ENCODE data around the gene DHTKD1. TPM values are rescaled to one million over a fixed set of nuclear protein-coding genes. Genes with fewer than 3 reads are reported as not detected.

Gene DHTKD1
- total and polyA plus RNA-seq, 10 of the 15 experiments (the other 5 are each of a cell fraction or from before 2014, with no cell fraction given) = 11.3 to 35.0 (median 26.9) TPM

DNA sequence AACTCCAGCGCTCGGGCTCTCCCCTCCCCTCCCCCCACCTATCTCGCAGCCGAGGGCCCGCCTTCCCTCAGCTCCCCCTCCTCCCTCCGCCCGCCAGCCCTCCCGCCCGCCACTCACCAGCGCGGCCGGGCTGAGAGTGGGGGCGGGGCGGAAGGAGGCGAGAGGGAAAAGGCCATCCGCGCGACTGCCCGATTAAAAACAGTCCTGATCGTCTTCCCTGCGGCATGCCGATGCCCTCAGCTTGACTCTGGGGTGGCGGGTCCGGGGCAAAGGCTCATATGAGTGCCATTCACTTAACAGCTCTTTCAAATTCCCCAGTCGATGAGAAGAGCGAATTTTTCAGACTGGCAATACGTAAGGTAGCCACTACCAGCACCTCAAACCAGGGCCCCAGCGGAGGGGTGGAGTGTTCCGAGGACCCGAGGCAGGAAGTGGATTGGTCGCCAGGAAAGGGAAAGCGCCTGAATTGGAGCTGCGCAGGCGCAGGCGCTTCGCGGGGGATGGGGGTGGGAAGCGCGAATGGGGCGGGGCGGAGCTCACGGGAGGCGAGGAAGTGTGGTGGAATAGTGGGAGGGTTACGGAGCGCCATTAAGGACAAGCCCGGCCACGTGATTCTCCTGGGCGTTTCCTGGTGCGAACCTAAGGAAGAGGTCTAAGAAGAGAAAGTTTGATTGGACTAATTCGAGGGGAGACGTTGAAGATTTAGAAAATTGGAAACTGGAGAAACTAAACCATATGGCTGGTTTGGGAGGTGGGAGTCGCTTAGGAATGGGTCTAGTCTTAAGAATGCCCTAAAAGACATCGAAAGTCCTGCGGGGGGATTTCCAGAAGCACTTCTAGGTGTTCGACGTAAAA lies 25.7 kb upstream of the DHTKD1 start, which contains the start of gene UPF2 (continued):
- TF ChIP-seq, protein P1, sequence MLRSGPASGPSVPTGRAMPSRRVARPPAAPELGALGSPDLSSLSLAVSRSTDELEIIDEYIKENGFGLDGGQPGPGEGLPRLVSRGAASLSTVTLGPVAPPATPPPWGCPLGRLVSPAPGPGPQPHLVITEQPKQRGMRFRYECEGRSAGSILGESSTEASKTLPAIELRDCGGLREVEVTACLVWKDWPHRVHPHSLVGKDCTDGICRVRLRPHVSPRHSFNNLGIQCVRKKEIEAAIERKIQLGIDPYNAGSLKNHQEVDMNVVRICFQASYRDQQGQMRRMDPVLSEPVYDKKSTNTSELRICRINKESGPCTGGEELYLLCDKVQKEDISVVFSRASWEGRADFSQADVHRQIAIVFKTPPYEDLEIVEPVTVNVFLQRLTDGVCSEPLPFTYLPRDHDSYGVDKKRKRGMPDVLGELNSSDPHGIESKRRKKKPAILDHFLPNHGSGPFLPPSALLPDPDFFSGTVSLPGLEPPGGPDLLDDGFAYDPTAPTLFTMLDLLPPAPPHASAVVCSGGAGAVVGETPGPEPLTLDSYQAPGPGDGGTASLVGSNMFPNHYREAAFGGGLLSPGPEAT (IDR thresholded peaks at IDR 0.05; ENCODE audit: low read depth) = peak; percentile 96
- no peak for TF ChIP-seq CTCF (IDR thresholded peaks at IDR 0.05 in 2 of 3, conservative IDR thresholded peaks at IDR 0.05 in 1 of 3; ENCODE audit: control insufficient read depth in 2 of 3, extremely low read depth in 1 of 3, insufficient read depth in 1 of 3, low read depth in 3 of 3, low read length in 3 of 3)
- TF ChIP-seq POLR2A (IDR thresholded peaks at IDR 0.05; ENCODE audit: low read depth, low read length) = no peak; the same call in 1 of the 2 replicates
- no peak for TF ChIP-seq NFIC (IDR thresholded peaks at IDR 0.05; ENCODE audit: low read depth, low read length)
- TF ChIP-seq MTA2 (IDR thresholded peaks at IDR 0.05; ENCODE audit: low read depth) = no peak
- no peak; the same call in 1 of the 3 replicates for TF ChIP-seq POU2F2 (IDR thresholded peaks at IDR 0.05; ENCODE audit: borderline replicate concordance, low read depth, low read length)
- TF ChIP-seq, protein P2, sequence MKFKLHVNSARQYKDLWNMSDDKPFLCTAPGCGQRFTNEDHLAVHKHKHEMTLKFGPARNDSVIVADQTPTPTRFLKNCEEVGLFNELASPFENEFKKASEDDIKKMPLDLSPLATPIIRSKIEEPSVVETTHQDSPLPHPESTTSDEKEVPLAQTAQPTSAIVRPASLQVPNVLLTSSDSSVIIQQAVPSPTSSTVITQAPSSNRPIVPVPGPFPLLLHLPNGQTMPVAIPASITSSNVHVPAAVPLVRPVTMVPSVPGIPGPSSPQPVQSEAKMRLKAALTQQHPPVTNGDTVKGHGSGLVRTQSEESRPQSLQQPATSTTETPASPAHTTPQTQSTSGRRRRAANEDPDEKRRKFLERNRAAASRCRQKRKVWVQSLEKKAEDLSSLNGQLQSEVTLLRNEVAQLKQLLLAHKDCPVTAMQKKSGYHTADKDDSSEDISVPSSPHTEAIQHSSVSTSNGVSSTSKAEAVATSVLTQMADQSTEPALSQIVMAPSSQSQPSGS (IDR thresholded peaks at IDR 0.05; ENCODE audit: low read length) = no peak
- TF ChIP-seq, protein P3, sequence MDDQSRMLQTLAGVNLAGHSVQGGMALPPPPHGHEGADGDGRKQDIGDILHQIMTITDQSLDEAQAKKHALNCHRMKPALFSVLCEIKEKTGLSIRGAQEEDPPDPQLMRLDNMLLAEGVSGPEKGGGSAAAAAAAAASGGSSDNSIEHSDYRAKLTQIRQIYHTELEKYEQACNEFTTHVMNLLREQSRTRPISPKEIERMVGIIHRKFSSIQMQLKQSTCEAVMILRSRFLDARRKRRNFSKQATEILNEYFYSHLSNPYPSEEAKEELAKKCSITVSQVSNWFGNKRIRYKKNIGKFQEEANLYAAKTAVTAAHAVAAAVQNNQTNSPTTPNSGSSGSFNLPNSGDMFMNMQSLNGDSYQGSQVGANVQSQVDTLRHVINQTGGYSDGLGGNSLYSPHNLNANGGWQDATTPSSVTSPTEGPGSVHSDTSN (IDR thresholded peaks at IDR 0.05; ENCODE audit: insufficient replicate concordance, low read depth, low read length) = peak; percentile 89
- no peak for TF ChIP-seq YBX1 (IDR thresholded peaks at IDR 0.05)
- TF ChIP-seq ZNF384 (IDR thresholded peaks at IDR 0.05; ENCODE audit: borderline replicate concordance, low read depth, low read length) = no peak
- peak; percentile 89 to 96 for TF ChIP-seq SRF (IDR thresholded peaks at IDR 0.05; ENCODE audit: low read depth in 2 of 2, low read length in 2 of 2)
- TF ChIP-seq HCFC1 (IDR thresholded peaks at IDR 0.05; ENCODE audit: low read length) = peak; percentile 54
- peak in 1 of 2 experiments; percentile 74; a peak in 2 of 3 replicates for TF ChIP-seq EGR1 (IDR thresholded peaks at IDR 0.05; ENCODE audit: borderline replicate concordance in 1 of 2, low read depth in 2 of 2, low read length in 2 of 2)
- peak; percentile 60; the same call in 1 of the 2 replicates for TF ChIP-seq TAF1 (IDR thresholded peaks at IDR 0.05; ENCODE audit: borderline replicate concordance, low read depth, low read length)
- no peak for TF ChIP-seq FOXM1 (IDR thresholded peaks at IDR 0.05; ENCODE audit: low read depth, low read length)
- TF ChIP-seq ZNF217 (IDR thresholded peaks at IDR 0.05) = no peak
- no peak for TF ChIP-seq NKRF (conservative IDR thresholded peaks at IDR 0.05)
